Coronary artery (tissue), 2 donors: ENCODE measurements around the gene ZMIZ1.

Experiments used
- DNase-seq: peaks from one replicate; pipeline ENCODE4 v3.0.0-alpha.2; 2017; ENCODE audit warnings: low spot score
- H3K27ac ChIP-seq, 2 donors: fragments of 200-600 bp; sonication (generic); one replicate each; pipeline ENCODE4 v1.5.1; 2016 to 2019
- H3K4me3 ChIP-seq: fragments of 200-600 bp; sonication (generic); 2 replicates; pipeline ENCODE4 v1.5.1; 2016; ENCODE audit warnings: mild to moderate bottlenecking, moderate library complexity
- CTCF ChIP-seq: fragments of 200-600 bp; sonication (generic); IDR thresholded peaks from one replicate; pipeline ENCODE4 v1.5.1; 2019; ENCODE audit warnings: antibody characterized with exemption

Gene ZMIZ1

GRCh38 chr10:79295563-79295962 is 226.8 kb downstream of the ZMIZ1 start:
- DNase-seq, result no peak
- H3K27ac ChIP-seq, result no peak overlapping the region
- H3K4me3 ChIP-seq, result no peak overlapping the region
- no peak for TF ChIP-seq CTCF

DNA sequence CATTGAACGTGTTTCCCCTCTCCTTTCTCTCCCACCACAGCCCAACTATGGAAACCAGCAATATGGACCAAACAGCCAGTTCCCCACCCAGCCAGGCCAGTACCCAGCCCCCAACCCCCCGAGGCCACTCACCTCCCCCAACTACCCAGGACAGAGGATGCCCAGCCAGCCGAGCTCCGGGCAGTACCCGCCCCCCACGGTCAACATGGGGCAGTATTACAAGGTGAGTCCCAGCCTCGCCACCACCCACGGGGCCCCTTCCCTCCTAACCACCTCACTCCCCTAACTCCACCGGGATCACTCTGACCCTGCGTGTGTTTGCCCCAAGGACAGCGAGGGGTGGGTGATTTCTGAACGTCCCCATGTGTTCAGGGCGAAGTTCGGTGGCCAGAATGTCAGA is 227.7 kb downstream of the ZMIZ1 start:
- H3K27ac ChIP-seq, result no peak overlapping the region
- TF ChIP-seq CTCF, result no peak
- no peak overlapping the region for H3K4me3 ChIP-seq
- no peak for DNase-seq

GRCh38 chr10:79298403-79299244 is 229.9 kb downstream of the ZMIZ1 start:
- no peak for TF ChIP-seq CTCF
- no peak overlapping the region for H3K4me3 ChIP-seq
- no peak for DNase-seq
- H3K27ac ChIP-seq, result peak overlapping the region; percentile 40 to 80

- no peak for DNase-seq
- no peak for TF ChIP-seq CTCF
- peak overlapping the region; percentile 40 to 80 for H3K27ac ChIP-seq
- H3K4me3 ChIP-seq, result no peak overlapping the region
Measured at GRCh38 chr10:79299397-79300241, 230.9 kb downstream of the ZMIZ1 start.

- H3K4me3 ChIP-seq, result no peak overlapping the region
- DNase-seq, result no peak
- TF ChIP-seq CTCF, result no peak
- no peak overlapping the region for H3K27ac ChIP-seq
Measured at GRCh38 chr10:79300711-79301110, 231.9 kb downstream of the ZMIZ1 start.

- no peak overlapping the region for H3K4me3 ChIP-seq
- no peak overlapping the region for H3K27ac ChIP-seq
- DNase-seq, result no peak
- TF ChIP-seq CTCF, result no peak
Measured at GRCh38 chr10:79301754-79302530, 233.2 kb downstream of the ZMIZ1 start.
